ENCODE measurements around the gene CLBA1.
"Not testable (repeated sequence)": the region's sequence is repeated elsewhere in the genome, so short reads cannot be mapped to it uniquely, and the experiment has no call there.

The CLBA1 gene

DNA sequence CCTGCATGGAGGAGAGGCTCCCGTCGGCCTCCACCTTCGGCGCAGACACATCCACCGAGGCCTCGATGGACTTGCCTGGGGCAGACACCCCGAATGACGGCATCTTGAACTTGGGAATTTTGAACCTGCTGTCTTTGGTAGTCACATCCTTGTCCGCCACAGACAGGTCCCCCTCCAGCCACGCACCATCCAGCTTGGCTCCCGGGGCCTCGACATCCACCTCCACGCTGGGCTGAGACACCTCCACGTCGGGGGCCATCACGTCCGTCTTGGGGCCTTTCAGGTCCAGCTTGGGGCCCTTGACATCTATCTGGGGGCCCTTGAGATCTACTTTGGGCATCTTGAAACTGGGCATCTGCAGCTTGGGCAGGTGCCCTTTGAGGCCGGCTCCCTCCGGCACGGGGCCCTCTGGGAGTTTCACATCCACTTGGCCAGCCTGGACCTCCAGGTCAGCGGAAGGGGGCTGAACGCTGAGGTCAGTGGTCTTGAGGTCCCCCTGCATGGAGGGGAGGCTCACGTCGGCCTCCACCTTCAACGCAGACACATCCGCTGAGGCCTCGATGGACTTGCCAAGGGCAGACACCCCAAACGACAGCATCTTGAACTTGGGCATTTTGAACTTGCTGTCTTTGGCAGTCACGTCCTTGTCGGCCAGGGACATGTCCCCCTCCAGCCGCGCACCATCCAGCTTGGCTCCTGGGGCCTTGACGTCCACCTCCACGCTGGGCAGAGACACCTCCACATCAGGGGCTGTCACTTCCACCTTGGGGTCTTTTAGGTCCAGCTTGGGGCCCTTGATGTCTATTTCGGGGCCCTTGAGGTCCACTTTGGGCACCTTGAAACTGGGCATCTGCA lies 37.5 kb upstream of the CLBA1 start:
- DNase-seq (ENCODE audit: low spot score), result not testable (repeated sequence)

DNA sequence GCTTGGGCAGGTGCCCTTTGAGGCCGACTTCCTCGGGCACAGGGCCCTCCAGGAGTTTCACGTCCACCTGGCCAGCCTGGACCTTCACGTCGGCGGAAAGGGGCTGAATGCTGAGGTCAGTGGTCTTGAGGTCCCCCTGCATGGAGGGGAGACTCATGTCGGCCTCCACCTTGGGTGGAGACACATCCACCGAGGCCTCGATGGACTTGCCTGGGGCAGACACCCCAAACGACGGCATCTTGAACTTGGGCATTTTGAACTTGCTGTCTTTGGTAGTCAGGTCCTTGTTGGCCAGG lies 36.9 kb upstream of the CLBA1 start:
- DNase-seq (ENCODE audit: low spot score), result no peak

DNA sequence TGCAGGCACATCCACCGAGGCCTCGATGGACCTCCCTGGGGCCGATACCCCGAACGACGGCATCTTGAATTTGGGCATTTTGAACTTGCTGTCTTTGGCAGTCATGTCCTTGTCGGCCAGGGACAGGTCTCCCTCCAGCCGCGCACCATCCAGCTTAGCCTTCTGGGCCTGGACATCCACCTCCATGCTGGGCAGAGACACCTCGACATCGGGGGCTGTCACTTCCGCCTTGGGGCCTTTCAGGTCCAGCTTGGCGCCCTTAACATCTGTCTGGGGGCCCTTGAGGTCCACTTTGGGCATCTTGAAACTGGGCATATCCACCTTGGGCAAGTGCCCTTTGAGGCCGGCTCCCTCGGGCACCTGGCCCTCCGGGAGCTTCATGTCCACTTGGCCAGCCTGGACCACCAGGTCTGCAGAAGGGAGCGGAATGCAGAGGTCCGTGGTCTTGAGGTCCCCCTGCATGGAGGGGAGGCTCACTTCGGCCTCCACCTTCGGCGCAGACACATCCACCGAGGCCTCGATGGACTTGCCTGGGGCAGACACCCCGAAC lies 36.1 kb upstream of the CLBA1 start:
- DNase-seq (ENCODE audit: low spot score), result not testable (repeated sequence)

DNA sequence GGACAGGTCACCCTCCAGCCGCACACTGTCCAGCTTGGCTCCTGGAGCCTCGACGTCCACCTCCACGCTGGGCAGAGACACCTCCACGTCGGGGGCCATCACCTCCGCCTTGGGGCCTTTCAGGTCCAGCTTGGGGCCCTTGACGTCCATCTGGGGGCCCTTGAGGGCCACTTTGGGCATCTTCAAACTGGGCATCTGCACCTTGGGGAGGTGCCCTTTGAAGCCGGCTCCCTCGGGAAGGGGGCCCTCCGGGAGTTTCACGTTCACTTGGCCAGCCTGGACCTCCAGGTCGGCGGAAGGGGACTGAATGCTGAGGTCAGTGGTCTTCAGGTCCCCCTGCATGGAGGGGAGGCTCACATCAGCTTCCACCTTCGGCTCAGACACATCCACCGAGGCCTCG lies 35.6 kb upstream of the CLBA1 start:
- DNase-seq (ENCODE audit: low spot score), result no peak

DNA sequence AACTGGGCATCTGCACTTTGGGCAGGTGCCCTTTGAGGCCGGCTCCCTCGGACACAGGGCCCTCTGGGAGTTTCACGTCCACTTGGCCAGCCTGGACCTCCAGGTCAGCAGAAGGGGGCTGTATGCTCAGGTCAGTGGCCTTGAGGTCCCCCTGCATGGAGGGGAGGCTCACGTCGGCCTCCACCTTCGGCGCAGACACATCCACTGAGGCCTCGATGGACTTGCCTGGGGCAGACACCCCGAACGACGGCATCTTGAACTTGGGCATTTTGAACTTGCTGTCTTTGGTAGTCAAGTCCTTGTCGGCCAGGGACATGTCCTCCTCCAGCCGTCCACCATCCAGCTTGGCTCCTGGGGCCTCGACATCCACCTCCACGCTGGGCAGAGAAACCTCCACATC lies 34.9 kb upstream of the CLBA1 start:
- not testable (repeated sequence) for DNase-seq (ENCODE audit: low spot score)

DNA sequence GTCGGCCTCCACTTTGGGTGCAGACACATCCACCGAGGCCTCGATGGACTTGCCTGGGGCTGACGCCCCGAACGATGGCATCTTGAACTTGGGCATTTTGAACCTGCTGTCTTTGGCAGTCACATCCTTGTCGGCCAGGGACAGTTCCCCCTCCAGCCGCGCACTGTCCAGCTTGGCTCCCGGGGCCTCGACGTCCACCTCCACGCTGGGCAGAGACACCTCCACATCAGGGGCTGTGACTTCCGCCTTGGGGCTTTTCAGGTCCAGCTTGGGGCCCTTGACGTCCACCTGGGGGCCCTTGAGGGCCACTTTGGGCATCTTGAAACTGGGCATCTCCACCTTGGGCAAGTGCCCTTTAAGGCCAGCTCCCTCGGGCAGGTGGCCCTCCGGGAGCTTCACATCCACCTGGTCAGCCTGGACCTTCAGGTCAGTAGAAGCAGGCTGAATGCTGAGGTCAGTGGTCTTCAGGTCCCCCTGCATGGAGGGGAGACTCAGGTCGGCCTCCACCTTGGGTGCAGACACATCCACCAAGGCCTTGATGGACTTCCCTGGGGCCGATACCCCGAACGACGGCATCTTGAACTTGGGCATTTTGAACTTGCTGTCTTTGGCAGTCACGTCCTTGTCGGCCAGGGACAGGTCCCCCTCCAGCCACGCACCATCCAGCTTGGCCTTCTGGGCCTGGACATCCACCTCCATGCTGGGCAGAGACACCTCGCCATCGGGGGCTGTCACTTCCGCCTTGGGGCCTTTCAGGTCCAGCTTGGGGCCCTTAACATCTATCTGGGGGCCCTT lies 33.5 kb upstream of the CLBA1 start:
- not testable (repeated sequence) for DNase-seq (ENCODE audit: low spot score)

DNA sequence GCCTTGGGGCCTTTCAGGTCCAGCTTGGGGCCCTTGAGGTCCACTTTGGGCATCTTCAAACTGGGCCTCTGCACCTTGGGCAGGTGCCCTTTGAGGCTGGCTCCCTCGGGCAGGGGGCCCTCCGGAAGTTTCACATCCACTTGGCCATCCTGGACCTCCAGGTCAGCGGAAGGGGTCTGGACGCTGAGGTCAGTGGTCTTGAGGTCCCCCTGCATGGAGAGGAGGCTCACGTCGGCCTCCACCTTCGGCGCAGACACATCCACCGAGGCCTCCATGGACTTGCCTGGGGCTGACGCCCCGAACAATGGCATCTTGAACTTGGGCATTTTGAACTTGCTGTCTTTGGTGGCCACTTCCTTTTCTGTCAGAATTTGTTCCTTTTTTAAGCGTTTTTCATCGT lies 32.5 kb upstream of the CLBA1 start:
- DNase-seq (ENCODE audit: low spot score), result no peak

DNA sequence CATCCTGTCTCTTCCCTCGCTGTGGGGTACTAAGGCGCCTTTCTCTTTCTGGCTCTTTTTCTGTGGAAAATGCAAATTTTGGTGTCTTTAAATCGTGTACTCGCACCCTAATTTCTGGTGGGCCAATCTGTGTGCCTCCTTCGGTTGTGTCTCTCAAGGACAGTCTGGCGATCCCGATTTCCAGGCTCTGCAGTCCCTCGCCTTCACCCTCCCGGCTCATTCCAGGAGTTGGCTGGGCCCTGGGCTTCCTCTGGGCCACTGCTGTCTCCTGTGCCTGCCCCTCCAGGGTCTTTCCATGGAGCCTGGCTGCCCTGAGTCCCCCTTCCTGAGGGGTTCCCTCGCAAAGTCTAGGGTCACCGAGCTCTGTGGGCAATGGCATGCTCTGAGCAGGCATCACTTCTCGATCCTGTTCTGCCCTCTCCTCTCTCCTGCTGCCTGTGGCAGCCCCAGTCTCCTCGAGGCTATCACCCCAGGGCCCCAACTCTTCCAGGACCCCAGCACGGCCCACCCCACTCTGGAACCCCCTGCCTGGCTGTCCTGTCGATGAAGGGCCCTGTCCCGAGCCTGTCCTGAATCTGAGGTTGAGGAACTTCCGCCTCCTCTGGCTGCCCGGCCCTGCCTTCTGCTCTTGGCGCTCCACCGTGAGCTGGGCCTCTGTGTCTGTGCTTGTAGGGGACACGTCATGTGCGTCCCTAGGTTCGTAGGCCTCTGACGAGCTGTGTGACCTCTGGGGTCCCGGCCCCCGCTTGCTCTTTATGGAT lies 31.5 kb upstream of the CLBA1 start:
- no peak for DNase-seq (ENCODE audit: low spot score)

DNA sequence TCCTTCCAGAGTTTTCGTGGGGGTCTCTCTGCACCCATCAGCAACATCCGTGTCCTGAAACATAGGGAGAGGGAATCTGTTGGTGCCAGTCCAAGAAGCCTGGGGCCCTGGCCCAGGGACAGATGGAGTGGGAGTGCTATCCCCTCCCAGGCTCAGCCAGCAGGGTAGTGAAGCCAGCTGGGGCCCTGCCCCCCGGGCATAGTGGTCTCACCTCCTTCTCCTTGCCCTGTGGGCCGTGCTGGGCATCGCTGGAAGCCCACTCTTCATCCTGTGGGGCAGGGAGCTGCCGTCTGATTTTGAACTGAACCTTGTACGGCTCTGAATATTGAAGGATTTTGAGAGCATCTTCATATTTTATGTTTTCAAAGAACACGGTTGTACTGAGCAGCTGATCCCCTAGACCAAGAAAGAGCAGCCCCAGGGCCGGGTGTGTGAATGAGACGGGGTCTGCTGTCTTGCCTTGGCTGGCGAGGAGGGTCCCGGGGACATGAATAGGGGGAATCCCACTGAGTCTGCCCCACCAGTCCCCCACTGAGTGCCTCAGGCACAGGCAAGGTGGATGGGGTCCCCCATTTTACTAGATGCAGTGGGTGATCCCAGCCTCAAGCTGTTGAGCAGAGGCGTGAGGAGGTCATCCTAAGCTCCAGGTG lies 30.7 kb upstream of the CLBA1 start:
- no peak for DNase-seq (ENCODE audit: low spot score)

DNA sequence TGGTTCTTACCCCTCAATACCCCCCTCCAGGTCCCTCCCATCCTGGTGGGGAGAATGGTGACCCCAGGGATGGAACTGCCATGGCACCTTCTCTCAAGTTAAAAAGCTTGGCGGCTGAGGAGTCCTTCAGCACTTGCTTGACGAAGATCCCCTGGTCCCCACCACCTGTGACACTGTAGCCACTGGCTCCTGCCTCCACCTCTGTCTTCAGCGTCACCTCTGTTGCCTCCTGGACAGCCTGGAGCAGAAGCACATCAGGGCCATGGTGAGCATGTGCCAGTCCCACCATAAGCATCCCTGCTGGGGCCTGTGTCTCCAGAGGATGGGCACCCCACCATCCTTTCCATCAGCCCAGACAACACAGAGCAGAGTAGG lies 30.2 kb upstream of the CLBA1 start:
- no peak for DNase-seq (ENCODE audit: low spot score)

DNA sequence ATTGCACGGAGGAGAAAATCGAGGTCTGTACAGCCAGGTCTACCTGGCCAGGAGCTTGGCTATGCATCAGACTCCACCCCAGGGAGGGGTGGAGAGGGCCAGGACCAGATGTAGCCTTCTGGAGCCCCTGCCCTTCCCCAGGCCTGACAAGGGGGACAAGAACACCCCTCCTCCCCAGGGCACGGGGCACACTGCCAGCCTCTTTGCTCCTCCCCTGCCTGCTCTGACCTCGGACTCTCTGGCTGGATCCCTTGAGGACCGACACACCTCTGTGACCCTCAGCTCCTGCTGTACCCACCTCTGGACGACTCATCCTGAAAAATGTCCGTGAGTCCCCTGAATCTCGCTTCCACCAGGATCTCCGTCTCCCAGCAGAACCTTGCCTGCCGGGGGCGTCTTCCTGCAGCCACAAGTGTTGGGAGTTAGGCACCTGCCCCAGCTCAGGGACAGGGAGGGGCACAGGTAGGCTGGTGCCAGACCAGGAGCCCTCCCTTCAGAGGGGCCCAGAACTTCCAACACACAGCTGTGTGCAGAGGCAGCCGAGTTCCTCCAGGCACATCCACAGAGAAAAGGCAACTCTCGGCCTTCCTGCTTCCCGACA lies 29.2 kb upstream of the CLBA1 start:
- DNase-seq (ENCODE audit: low spot score), result no peak

DNA sequence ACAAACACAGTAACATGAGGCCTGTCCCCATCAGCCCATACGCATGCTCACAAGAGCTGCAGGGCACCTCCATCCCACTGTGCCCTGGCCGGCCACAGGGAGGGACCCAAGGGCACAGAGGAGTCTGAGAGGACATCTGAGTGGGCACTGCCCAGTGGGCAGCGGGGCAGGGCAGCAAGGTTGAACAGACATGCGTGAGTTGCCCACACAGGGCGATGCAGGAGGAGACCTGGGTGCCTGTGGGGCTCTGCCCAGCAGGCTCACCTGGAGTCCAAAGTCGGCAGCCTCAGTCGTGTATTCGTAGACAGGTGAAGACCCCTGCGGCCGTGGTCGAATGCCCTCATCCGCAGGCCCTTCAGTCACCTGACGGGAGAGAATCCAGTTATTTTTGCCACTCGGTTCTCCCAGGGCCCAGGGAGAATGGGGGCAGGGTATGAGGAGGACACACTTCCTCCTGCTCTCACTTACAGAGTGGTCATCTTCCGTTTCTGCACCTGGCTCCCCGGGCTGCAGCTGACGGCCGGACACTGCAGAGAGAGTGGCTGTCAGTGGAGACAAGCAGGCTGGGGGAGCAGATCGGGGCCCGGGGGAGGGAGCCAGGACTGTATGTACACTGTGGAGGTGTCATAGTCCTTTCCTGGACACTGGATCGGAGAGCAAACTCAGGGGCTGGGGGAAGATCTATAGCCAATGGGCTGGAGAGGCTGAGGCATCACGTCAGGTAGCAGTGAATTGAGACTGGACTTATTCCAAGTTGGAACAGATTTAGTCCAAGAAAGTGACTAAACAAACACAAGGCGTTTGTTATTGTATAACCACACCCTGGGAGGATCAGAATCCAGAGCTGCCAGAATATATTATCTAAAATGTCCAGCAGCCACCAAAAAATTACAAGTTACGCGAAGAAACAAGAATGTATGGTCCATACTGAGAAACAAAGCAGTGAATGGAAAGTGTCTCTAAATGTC lies 28.2 kb upstream of the CLBA1 start:
- DNase-seq (ENCODE audit: low spot score), result no peak

DNA sequence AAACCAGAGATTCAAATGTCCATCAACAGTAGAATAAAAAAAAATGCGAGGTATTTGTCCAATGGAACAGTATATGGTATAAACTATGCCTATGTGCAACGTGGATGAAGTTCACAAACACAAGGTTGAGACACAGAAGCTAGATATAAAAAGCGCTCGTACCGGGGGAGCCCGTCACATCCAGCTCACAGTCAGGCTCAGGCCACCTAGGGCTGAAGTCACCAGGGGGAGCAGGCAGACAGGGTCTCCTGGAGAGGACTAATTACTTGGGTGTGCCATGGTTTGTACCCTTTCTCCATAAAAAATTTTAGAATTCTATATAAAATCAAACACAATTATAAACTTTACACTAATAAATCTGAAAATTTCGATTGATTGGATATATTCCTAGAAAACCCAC lies 21.0 kb upstream of the CLBA1 start:
- DNase-seq (ENCODE audit: low spot score), result no peak

DNA sequence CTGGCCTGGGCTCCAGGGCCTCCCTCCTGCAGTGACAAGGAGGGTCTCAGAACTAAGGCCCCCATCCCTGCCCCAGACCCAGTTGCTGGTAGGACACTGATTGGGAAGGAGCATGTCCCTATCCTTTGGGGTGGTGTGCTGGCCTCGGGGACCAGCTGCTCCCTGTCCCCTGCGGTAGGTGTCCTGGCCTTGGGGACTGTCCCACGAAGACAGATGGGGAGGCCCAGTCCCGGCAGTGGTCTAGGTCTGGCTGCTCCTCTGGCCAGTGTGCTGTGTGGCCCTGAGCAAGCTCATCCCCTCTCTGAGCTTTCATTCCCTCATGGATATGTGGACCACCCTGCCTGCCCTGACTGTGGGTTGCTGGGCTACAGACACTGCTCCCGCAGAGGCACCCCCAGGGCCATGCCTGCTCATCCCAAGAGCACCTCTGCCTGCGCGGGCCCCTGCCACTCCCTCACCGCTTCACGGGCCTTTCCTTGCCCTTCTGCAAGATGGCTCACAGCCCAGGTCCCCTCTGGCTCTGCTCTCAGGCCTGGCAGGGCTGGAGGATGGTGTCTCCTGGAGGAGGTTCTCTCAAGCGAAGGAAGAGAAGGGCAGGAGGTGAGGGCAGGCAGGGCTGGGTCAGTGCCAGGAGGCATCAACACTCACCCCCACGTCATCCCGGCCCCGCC lies 19.9 kb upstream of the CLBA1 start:
- DNase-seq (ENCODE audit: low spot score), result no peak

DNA sequence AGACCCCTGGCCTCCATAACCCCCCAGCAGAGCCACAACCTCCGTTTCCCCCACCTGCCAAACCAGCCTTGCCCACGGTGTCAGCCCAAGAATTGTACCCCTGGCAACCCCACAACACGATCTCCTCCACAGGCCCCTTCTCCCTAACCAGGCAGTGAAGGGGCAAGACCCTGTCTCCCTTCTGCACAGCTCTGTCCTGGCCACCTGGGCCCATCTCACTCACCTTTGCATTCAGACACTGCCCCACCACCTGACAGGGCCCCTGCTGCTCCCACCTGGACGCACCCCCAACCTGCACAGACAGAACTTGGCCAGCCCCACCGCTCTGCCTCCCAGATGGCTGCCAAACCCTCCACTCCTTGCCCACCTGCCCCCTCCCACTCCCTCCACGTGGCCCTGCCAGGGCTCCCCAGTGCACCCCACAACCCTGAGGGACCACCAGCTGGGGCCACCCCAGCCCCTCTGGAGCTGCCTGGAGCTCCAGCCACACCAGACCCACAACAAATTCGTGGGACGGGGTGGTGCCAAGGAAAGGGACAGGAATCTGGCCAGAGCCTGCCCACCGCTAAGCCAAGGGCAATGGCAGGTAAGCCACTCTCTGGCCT lies 19.2 kb upstream of the CLBA1 start:
- DNase-seq (ENCODE audit: low spot score), result no peak

DNA sequence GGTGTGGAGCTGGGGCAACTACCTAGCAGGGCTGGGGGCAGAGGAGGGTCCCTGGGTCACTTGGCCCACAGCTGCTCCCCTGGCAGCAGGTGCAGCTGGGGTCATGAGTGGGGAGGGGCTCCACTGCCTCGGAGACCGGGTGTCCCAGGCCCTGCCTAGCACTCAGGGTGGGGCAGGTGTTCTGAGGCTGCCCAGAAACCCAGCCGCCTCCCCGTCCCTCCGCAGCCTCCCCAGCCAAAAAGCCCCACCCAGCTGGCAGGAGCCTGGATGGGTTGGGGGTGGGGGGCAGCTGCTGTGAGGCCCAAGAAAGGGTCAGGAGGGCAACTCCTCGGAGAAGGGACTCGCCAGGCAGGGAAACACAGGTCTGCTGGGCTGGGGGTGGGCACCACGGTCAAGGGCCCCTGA lies 18.6 kb upstream of the CLBA1 start:
- no peak for DNase-seq (ENCODE audit: low spot score)

DNA sequence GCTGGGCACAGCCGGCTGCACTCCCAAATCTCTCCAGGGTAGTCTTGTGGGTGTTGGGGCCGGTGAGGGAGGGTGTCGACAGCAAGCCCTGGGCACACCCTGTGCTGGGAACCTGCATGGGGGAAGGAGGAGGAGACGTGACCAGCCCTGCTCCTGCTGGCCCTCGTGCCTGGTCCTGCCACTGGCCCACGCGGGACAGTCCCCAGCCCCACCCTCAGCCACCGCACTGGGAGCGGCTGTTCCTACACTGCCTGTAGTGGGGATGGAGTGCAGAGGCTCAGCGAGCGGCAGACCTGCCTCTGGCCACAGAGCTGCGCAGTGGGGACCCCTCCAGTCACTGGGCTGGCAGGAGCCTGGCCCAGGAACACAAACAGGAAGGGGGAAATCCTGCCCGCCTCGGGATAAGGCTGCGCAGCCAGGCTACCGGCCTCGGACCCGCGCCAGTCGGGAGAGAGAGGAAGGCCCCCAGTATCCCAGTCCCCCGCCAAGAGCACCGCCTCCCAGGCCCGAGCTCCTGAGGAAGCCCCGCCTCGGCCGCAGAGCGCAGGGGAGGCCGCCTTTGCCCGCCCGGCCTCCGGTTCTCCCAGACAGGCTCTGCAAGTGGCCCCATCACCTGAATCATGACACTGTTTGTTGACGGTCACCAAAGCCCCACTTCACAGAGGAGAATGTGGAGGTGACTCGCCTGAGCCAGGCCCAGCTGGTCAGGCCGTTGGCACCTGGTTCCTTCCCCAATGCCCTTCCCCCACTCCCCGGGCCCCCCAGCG lies 18.0 kb upstream of the CLBA1 start:
- DNase-seq (ENCODE audit: low spot score), result peak; percentile 60

DNA sequence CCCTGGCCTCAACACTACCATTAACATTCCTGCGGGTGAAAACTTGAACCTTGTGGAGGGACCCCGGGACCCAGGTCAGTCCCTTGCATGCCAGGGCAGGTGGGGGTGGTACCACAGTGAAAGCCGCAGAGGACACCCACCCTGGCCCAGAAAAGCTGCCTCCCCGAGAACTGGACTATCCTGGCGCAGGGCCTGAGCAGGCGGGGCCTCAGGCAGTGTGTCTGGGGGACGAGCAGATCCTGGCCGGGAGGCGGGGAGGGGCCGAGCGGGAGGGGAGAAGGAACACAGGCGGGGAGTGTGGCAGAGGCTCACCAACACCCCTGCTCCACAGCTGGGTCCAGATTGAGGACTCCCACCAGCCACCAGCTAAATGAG lies 17.4 kb upstream of the CLBA1 start:
- peak; percentile 77 for DNase-seq (ENCODE audit: low spot score)
